ENCODE data around the gene CPLANE2.

Gene CPLANE2

GRCh38 chr1:16219968-16220500 is 16.9 kb downstream of the CPLANE2 start:
- peaks cover 3% of the 10 kb centered on the region for H3K27me3 ChIP-seq (ENCODE audit: insufficient read depth, poor library complexity, severe bottlenecking)
- H3K27ac ChIP-seq (replicated peaks): no peak overlapping the region
- no peak for DNase-seq (ENCODE audit: low read depth in 1 of 2, low spot score in 1 of 2)
- no peak overlapping the region for H3K4me3 ChIP-seq (replicated peaks; ENCODE audit: insufficient read depth, low read length)
- TF ChIP-seq POLR2AphosphoS5 (IDR thresholded peaks at IDR 0.05; ENCODE audit: low read depth): no peak
- TF ChIP-seq GABPA (IDR thresholded peaks at IDR 0.05; ENCODE audit: low read depth): no peak
- no peak for TF ChIP-seq SPI1 (IDR thresholded peaks at IDR 0.05; ENCODE audit: borderline replicate concordance, low read depth)
- TF ChIP-seq, protein P1, sequence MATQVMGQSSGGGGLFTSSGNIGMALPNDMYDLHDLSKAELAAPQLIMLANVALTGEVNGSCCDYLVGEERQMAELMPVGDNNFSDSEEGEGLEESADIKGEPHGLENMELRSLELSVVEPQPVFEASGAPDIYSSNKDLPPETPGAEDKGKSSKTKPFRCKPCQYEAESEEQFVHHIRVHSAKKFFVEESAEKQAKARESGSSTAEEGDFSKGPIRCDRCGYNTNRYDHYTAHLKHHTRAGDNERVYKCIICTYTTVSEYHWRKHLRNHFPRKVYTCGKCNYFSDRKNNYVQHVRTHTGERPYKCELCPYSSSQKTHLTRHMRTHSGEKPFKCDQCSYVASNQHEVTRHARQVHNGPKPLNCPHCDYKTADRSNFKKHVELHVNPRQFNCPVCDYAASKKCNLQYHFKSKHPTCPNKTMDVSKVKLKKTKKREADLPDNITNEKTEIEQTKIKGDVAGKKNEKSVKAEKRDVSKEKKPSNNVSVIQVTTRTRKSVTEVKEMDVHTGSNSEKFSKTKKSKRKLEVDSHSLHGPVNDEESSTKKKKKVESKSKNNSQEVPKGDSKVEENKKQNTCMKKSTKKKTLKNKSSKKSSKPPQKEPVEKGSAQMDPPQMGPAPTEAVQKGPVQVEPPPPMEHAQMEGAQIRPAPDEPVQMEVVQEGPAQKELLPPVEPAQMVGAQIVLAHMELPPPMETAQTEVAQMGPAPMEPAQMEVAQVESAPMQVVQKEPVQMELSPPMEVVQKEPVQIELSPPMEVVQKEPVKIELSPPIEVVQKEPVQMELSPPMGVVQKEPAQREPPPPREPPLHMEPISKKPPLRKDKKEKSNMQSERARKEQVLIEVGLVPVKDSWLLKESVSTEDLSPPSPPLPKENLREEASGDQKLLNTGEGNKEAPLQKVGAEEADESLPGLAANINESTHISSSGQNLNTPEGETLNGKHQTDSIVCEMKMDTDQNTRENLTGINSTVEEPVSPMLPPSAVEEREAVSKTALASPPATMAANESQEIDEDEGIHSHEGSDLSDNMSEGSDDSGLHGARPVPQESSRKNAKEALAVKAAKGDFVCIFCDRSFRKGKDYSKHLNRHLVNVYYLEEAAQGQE (IDR thresholded peaks at IDR 0.05; ENCODE audit: insufficient replicate concordance, low read depth): no peak
- no peak for TF ChIP-seq CTCF (IDR thresholded peaks at IDR 0.05; ENCODE audit: insufficient read depth, low read length)

DNA sequence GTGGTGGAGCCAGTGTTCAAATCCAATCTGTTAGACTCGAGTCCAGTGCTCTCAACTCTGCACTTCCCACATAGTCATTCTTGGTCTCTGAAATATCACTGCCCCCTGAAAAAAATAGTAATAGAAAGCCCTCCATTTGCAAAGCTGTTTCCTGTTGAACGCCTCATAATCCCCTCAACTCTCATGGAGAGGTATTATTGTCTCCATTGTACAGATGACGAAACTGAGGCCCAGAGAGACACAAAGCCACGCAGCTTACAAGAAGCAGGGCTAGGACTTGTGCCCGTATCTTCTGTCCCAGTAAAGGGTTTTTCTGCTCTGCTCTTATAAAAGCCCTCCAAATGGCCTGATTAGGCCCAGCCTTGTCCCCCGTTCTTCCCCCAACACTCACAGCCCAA is 18.3 kb downstream of the CPLANE2 start:
- no peak overlapping the region for H3K4me3 ChIP-seq (replicated peaks; ENCODE audit: insufficient read depth, low read length)
- H3K27me3 ChIP-seq (ENCODE audit: insufficient read depth, poor library complexity, severe bottlenecking): peaks cover 3% of the 10 kb centered on the region
- H3K27ac ChIP-seq (replicated peaks): no peak overlapping the region
- DNase-seq (ENCODE audit: low read depth in 1 of 2, low spot score in 1 of 2): no peak
- TF ChIP-seq CTCF (IDR thresholded peaks at IDR 0.05; ENCODE audit: insufficient read depth, low read length) (no peak), GABPA (IDR thresholded peaks at IDR 0.05; ENCODE audit: low read depth) (no peak), POLR2AphosphoS5 (IDR thresholded peaks at IDR 0.05; ENCODE audit: low read depth) (no peak), SPI1 (IDR thresholded peaks at IDR 0.05; ENCODE audit: borderline replicate concordance, low read depth) (no peak)
- TF ChIP-seq, protein P1 (IDR thresholded peaks at IDR 0.05; ENCODE audit: insufficient replicate concordance, low read depth): no peak

GRCh38 chr1:16218014-16218673 is 18.8 kb downstream of the CPLANE2 start:
- DNase-seq (ENCODE audit: low read depth in 1 of 2, low spot score in 1 of 2): no peak
- TF ChIP-seq CTCF (IDR thresholded peaks at IDR 0.05; ENCODE audit: insufficient read depth, low read length) (no peak), GABPA (IDR thresholded peaks at IDR 0.05; ENCODE audit: low read depth) (no peak), SPI1 (IDR thresholded peaks at IDR 0.05; ENCODE audit: borderline replicate concordance, low read depth) (no peak)
- TF ChIP-seq, protein P1 (IDR thresholded peaks at IDR 0.05; ENCODE audit: insufficient replicate concordance, low read depth): no peak
- no peak overlapping the region for H3K4me3 ChIP-seq (replicated peaks; ENCODE audit: insufficient read depth, low read length)
- H3K27me3 ChIP-seq (ENCODE audit: insufficient read depth, poor library complexity, severe bottlenecking): peaks cover 3% of the 10 kb centered on the region
- no peak overlapping the region for H3K27ac ChIP-seq (replicated peaks)
